Esophagus squamous epithelium (tissue), 5 donors: ENCODE measurements around the gene FBXO31. TPM values are rescaled to one million over a fixed set of nuclear protein-coding genes. Genes with fewer than 3 reads are reported as not detected.

Experiments
- DNase-seq: peaks from one replicate; lab custom pipeline; 2025; lab: John Stamatoyannopoulos, UW
- H3K27ac ChIP-seq, 4 donors: fragments of 200-600 bp; sonication (generic); one replicate each; pipeline ENCODE4 v1.5.1; 2016 to 2019; ENCODE audit warnings: mild to moderate bottlenecking in 1 of 4
- H3K27me3 ChIP-seq, 4 donors: fragments of 200-600 bp; sonication (generic); 1 replicate in 3 of 4; 2 replicates in 1 of 4; pipeline versions ENCODE4 v1.5.1 to v1.6.0; 2017 to 2021; ENCODE audit warnings: antibody characterized with exemption in 1 of 4
- H3K36me3 ChIP-seq, 3 donors: fragments of 200-600 bp; sonication (generic); one replicate each; pipeline ENCODE4 v1.5.1; 2016 to 2019
- H3K4me1 ChIP-seq, 3 donors: fragments of 200-600 bp; sonication (generic); one replicate each; pipeline ENCODE4 v1.5.1; 2017 to 2019
- H3K4me3 ChIP-seq, 4 donors: fragments of 200-600 bp; sonication (generic); 1 replicate in 3 of 4; 2 replicates in 1 of 4; pipeline ENCODE4 v1.5.1; 2016 to 2019; ENCODE audit warnings: mild to moderate bottlenecking in 2 of 4, moderate library complexity in 1 of 4
- H3K9me3 ChIP-seq, 3 donors: fragments of 200-600 bp; sonication (generic); one replicate each; pipeline ENCODE4 v1.5.1; 2016 to 2019
- POLR2A ChIP-seq, 4 donors: fragments of 450-650 bp; IDR thresholded peaks; one replicate each; pipeline ENCODE4 v1.6.1; 2017; ENCODE audit warnings: antibody characterized with exemption in 4 of 4, mild to moderate bottlenecking in 4 of 4, moderate library complexity in 3 of 4
- WGBS, 2 donors: methylation state at CpG; one replicate each; pipeline ENCODE4 v1.1.5; 2018; 5-methylcytosine and 5-hydroxymethylcytosine counted together
- intact Hi-C: fragments of 100-400 bp; cut with DNase I; formaldehyde crosslinking; loops from one replicate; pipeline ENCODE4 v1.15.0; 2022
- total RNA-seq, 4 donors: library from RNA; depleted of rRNA; stranded (reverse); fragments of >200 nt; gene quantifications; one replicate each; pipeline ENCODE4 v1.1.0, GENCODE V29; 2016
- TF ChIP-seq, protein P1 (sequence below), 6 experiments: fragments of 450-650 bp in 4 of 6; fragments of 200-600 bp in 2 of 6; sonication (generic) in 2 of 6; IDR thresholded peaks; one replicate each; pipeline ENCODE4 v1.5.1; 2016 to 2019; ENCODE audit warnings: antibody characterized with exemption in 6 of 6, mild to moderate bottlenecking in 4 of 6, moderate library complexity in 4 of 6
- donor health status: DM: yes; HTN: yes; CAD: no.

FBXO31 gene
- total RNA-seq, 4 donors from 2014 or later, result 18.3 to 43.7 (median 21.2) TPM

DNA sequence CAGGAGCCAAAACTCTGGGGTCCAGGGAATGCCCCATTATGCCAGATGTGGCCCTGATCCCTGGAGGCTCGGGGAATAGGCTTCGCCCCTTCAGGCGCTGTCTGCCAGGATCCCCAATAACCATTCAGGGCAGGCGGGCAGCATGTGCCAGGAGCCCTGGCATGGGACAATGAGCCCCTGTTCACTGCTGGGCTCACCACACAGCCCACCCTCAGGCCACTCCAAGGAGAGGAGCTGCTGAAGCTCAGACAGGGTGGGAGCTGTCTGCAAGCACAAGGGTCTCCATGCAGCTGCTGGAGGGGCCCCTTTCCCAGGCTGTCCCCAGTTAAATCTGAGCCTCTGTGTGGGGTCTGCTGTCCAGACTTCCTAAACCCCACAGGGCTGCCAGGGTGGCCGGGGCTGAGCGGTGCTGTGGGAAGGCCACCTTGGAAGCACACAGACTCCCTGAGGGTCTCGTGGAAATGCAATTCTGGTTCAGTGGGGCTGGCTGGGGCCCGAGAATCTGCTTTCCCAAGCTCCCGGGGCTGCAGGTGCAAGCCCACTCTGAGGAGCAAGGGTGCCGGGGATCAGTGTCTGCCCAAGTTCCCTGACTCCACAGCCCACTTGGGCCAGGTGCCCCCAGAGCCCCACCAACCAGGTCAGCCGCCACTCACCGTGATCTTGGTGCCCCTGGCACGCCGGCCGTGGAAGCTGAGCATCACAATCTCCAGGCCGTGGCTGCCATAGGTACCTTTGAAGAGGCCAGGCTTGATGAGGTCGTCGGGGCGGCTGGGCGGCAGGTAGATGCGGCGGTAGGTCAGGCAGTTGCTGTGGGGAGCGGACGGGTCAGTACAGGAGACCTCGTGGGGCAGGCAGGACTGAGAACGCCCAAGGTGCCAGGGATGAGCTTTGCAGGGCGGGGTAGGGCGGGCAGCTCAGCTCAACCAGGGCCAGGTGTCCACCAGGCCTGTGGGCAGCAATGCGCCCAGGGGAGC, 48.6 kb downstream of the FBXO31 start:
- intact Hi-C loops, result no loop called here
- no peaks in the 10 kb centered on the region for H3K27me3 ChIP-seq
- WGBS, 2 donors, result 96 to 100% methylated on average over 1 to 4 of the region's 29 CpGs
- TF ChIP-seq, protein P1, sequence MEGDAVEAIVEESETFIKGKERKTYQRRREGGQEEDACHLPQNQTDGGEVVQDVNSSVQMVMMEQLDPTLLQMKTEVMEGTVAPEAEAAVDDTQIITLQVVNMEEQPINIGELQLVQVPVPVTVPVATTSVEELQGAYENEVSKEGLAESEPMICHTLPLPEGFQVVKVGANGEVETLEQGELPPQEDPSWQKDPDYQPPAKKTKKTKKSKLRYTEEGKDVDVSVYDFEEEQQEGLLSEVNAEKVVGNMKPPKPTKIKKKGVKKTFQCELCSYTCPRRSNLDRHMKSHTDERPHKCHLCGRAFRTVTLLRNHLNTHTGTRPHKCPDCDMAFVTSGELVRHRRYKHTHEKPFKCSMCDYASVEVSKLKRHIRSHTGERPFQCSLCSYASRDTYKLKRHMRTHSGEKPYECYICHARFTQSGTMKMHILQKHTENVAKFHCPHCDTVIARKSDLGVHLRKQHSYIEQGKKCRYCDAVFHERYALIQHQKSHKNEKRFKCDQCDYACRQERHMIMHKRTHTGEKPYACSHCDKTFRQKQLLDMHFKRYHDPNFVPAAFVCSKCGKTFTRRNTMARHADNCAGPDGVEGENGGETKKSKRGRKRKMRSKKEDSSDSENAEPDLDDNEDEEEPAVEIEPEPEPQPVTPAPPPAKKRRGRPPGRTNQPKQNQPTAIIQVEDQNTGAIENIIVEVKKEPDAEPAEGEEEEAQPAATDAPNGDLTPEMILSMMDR (IDR thresholded peaks at IDR 0.05), result no peak
- TF ChIP-seq POLR2A (IDR thresholded peaks at IDR 0.05), result no peak
- H3K27ac ChIP-seq, result no peak overlapping the region
- no peak overlapping the region for H3K4me3 ChIP-seq
- peaks cover 0 to 7% (median 0%) of the 10 kb centered on the region in 3 donors for H3K4me1 ChIP-seq
- no peaks in the 10 kb centered on the region for H3K9me3 ChIP-seq
- DNase-seq, result no peak
- peaks cover 38 to 97% (median 43%) of the 10 kb centered on the region in 3 donors for H3K36me3 ChIP-seq

DNA sequence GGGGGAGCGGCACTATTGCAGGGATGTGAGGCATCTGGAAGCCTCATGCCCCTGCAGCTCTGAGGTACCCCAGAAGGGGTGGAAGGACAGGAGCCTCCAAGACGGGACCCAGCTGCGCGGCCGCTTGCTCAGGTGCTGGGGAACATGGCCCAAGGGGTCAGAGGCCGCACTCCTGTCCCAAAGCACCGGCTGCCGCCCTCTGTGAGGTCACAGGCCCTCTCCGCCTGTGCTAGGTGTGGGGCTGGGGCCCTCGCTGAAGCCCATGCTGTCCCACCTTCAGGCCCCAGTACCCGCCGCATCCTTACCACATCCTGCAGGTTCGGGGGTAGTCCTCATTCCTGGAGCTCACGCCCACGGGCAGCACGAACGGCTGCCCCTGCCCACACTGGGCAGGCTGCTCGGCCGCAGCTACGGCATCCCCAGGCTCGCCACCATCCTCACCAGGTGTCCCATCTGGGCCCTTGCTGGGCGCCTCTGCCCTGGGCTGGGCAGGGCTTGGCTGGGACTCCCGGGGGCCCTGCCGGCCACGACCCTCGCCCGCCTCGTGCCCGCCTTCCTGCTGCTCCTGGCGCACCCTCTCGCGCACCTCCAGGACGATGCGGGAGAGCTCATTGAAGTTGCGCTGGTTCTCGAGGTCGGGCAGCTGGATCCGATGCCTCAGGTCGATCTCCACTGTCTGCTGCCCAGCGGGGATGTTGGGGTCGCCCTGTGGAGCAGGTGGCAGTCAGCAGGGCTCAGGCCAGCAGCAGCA, 49.8 kb downstream of the FBXO31 start:
- peaks cover 0 to 7% (median 0%) of the 10 kb centered on the region in 3 donors for H3K4me1 ChIP-seq
- intact Hi-C loops, result no loop called here
- TF ChIP-seq, protein P1 (IDR thresholded peaks at IDR 0.05), result no peak
- no peak for TF ChIP-seq POLR2A (IDR thresholded peaks at IDR 0.05)
- no peaks in the 10 kb centered on the region for H3K9me3 ChIP-seq
- H3K27ac ChIP-seq, result no peak overlapping the region
- H3K36me3 ChIP-seq, result peaks cover 38 to 97% (median 52%) of the 10 kb centered on the region in 3 donors
- DNase-seq, result no peak
- H3K27me3 ChIP-seq, result no peaks in the 10 kb centered on the region
- no peak overlapping the region for H3K4me3 ChIP-seq
- 94% methylated on average over 16 of the region's 41 CpGs; no CpG with 5 or more reads in 1 of the 2 donors for WGBS, 2 donors

DNA sequence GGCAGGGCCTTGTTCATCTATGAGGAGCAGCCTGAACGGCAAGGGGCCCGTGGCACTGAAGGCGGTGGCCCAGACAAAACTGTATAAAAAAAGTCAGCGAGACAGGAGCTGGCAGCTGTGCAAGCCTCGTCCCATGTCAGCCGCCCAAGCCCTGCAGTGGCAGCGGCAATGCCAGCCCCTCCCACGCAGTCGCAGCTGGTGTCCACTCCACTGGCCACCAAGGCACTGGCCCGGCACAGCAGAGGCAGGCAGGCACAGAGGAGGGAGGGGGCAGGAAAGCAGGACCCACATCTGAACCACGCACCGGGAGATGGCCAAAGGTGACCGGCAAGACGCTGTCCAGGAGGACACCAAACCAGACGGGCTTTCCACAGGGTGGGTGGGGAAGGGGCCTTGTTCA, 50.5 kb downstream of the FBXO31 start:
- TF ChIP-seq, protein P1 (IDR thresholded peaks at IDR 0.05), result no peak
- TF ChIP-seq POLR2A (IDR thresholded peaks at IDR 0.05), result no peak
- Histone ChIP-seq H3K9me3 (no peaks in the 10 kb centered on the region), H3K4me1 (peaks cover 0 to 11% (median 0%) of the 10 kb centered on the region in 3 donors), H3K4me3 (no peak overlapping the region), H3K27ac (peak overlapping the region in 1 of 4 donors; percentile 2), H3K36me3 (peaks cover 38 to 97% (median 55%) of the 10 kb centered on the region in 3 donors), H3K27me3 (no peaks in the 10 kb centered on the region)
- DNase-seq, result no peak
- intact Hi-C loops, result no loop called here
- WGBS, 2 donors, result 90 to 100% methylated on average over 5 of the region's 15 CpGs

DNA sequence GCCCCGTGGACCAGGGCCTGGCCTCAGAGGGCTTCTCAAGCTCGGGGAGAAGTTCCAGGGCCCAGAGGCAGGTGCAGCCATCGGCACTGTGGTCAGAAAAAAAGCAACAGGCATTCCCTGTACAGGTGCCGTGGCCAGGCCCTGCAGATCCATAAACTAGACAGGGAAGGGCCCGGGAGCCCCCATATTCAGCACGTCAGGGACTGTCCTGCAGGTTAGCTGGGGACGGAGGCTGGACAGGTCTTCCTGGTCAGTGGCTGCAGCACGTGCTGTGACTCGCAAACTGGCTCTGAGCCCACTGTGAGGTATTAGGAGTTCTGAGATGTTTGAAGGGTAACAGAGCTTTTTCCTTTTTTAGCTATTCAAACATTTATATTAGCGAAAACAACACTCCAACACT, 51.4 kb downstream of the FBXO31 start:
- Histone ChIP-seq H3K36me3 (peaks cover 37 to 100% (median 56%) of the 10 kb centered on the region in 3 donors), H3K27me3 (no peaks in the 10 kb centered on the region), H3K9me3 (no peaks in the 10 kb centered on the region), H3K27ac (peak overlapping the region in 2 of 4 donors; percentile 21 to 26), H3K4me3 (no peak overlapping the region), H3K4me1 (peaks cover 0 to 21% (median 0%) of the 10 kb centered on the region in 3 donors)
- DNase-seq, result no peak
- intact Hi-C loops, result no loop called here
- 78 to 81% methylated on average over 7 to 9 of the region's 10 CpGs for WGBS, 2 donors
- TF ChIP-seq, protein P1 (IDR thresholded peaks at IDR 0.05), result no peak
- TF ChIP-seq POLR2A (IDR thresholded peaks at IDR 0.05), result no peak
